ENCODE results near the gene ZNF514. TPM values are rescaled to one million over a fixed set of nuclear protein-coding genes. Genes with fewer than 3 reads are reported as not detected.
"Not testable (repeated sequence)": the region's sequence is repeated elsewhere in the genome, so short reads cannot be mapped to it uniquely, and the experiment has no call there.

The ZNF514 gene
- 5.8 TPM for polyA plus RNA-seq (2013, experiment 1 of 2)
- polyA plus RNA-seq (2013, experiment 2 of 2) = 7.2 TPM

GRCh38 chr2:95159690-95160449 lies at the start of gene ZNF514:
Gene ZNF514 (minus strand): TSS chr2:95159848. CDS start chr2:95153253, 6,595 bp downstream.
- 9% methylated on average over 64 of the region's 64 CpGs for WGBS
- Histone ChIP-seq H3K4me3 (ENCODE audit: low read length) (peak within 1 kb of the TSS; percentile 97), H3K36me3 (ENCODE audit: insufficient read depth, low read length) (peaks cover 17% of the 10 kb centered on the region), H3K27me3 (ENCODE audit: insufficient read depth, low read length) (peaks cover 22% of the 10 kb centered on the region), H3K9me3 (ENCODE audit: insufficient read depth, low read depth, low read length) (no peaks in the 10 kb centered on the region), H3K27ac (ENCODE audit: low read depth, low read length) (no peak within 1 kb of the TSS), H3K9ac (ENCODE audit: low read depth, low read length) (peak within 1 kb of the TSS; percentile 76), H3K4me1 (ENCODE audit: insufficient read depth, low read length) (peaks cover 3% of the 10 kb centered on the region; the same call in 1 of the 2 replicates)

GRCh38 chr2:95208106-95208505 lies 48.5 kb upstream of the ZNF514 start:
- Histone ChIP-seq H3K4me3 (ENCODE audit: low read length) (peak overlapping the region; percentile 83), H3K27me3 (ENCODE audit: insufficient read depth, low read length) (peaks cover 14% of the 10 kb centered on the region), H3K9me3 (ENCODE audit: insufficient read depth, low read depth, low read length) (peaks cover 36% of the 10 kb centered on the region), H3K9ac (ENCODE audit: low read depth, low read length) (peak overlapping the region; percentile 86), H3K27ac (ENCODE audit: low read depth, low read length) (no peak overlapping the region), H3K4me1 (ENCODE audit: insufficient read depth, low read length) (peaks cover 9% of the 10 kb centered on the region), H3K36me3 (ENCODE audit: insufficient read depth, low read length) (peaks cover 42% of the 10 kb centered on the region)
- WGBS = 75% methylated on average over 5 of the region's 6 CpGs

GRCh38 chr2:95207111-95207961 lies 47.7 kb upstream of the ZNF514 start, which contains the start of gene ZNF892:
Gene ZNF892 (plus strand): TSS chr2:95207521. CDS start chr2:95207816, 295 bp downstream.
- Histone ChIP-seq H3K4me1 (ENCODE audit: insufficient read depth, low read length) (peaks cover 9% of the 10 kb centered on the region), H3K9me3 (ENCODE audit: insufficient read depth, low read depth, low read length) (peaks cover 28% of the 10 kb centered on the region), H3K27me3 (ENCODE audit: insufficient read depth, low read length) (peaks cover 14% of the 10 kb centered on the region), H3K36me3 (ENCODE audit: insufficient read depth, low read length) (peaks cover 34% of the 10 kb centered on the region), H3K27ac (ENCODE audit: low read depth, low read length) (peak within 1 kb of the TSS; percentile 82), H3K4me3 (ENCODE audit: low read length) (peak within 1 kb of the TSS; percentile 83), H3K9ac (ENCODE audit: low read depth, low read length) (peak within 1 kb of the TSS; percentile 86)
- under 1% methylated on average over 74 of the region's 74 CpGs for WGBS

- Histone ChIP-seq H3K27ac (ENCODE audit: low read depth, low read length) (no peak overlapping the region), H3K27me3 (ENCODE audit: insufficient read depth, low read length) (peaks cover 14% of the 10 kb centered on the region), H3K4me1 (ENCODE audit: insufficient read depth, low read length) (peaks cover 9% of the 10 kb centered on the region), H3K4me3 (ENCODE audit: low read length) (peak overlapping the region; percentile 83), H3K9me3 (ENCODE audit: insufficient read depth, low read depth, low read length) (peaks cover 16% of the 10 kb centered on the region; the same call in 1 of the 2 replicates), H3K36me3 (ENCODE audit: insufficient read depth, low read length) (peaks cover 22% of the 10 kb centered on the region), H3K9ac (ENCODE audit: low read depth, low read length) (no peak overlapping the region)
- WGBS = 6% methylated on average over 10 of the region's 10 CpGs
These were observed 46.4 kb upstream of the ZNF514 start for GRCh38 chr2:95206096-95206495.

- peaks cover 14% of the 10 kb centered on the region for H3K27me3 ChIP-seq (ENCODE audit: insufficient read depth, low read length)
- H3K36me3 ChIP-seq (ENCODE audit: insufficient read depth, low read length) = peaks cover 8% of the 10 kb centered on the region
- H3K9ac ChIP-seq (ENCODE audit: low read depth, low read length) = no peak overlapping the region
- H3K4me1 ChIP-seq (ENCODE audit: insufficient read depth, low read length) = peaks cover 9% of the 10 kb centered on the region
- 85% methylated on average over 1 of the region's 2 CpGs for WGBS
- H3K27ac ChIP-seq (ENCODE audit: low read depth, low read length) = no peak overlapping the region
- H3K9me3 ChIP-seq (ENCODE audit: insufficient read depth, low read depth, low read length) = peaks cover 3% of the 10 kb centered on the region; the same call in 1 of the 2 replicates
- no peak overlapping the region for H3K4me3 ChIP-seq (ENCODE audit: low read length)
These were observed 44.7 kb upstream of the ZNF514 start for GRCh38 chr2:95204396-95204795.

- Histone ChIP-seq H3K4me3 (ENCODE audit: low read length) (no peak overlapping the region), H3K9me3 (ENCODE audit: insufficient read depth, low read depth, low read length) (no peaks in the 10 kb centered on the region; the same call in 1 of the 2 replicates), H3K36me3 (ENCODE audit: insufficient read depth, low read length) (peaks cover 5% of the 10 kb centered on the region), H3K9ac (ENCODE audit: low read depth, low read length) (no peak overlapping the region), H3K27me3 (ENCODE audit: insufficient read depth, low read length) (peaks cover 14% of the 10 kb centered on the region), H3K4me1 (ENCODE audit: insufficient read depth, low read length) (peaks cover 9% of the 10 kb centered on the region), H3K27ac (ENCODE audit: low read depth, low read length) (no peak overlapping the region)
- WGBS = 93% methylated on average over 4 of the region's 4 CpGs
These were observed 44.3 kb upstream of the ZNF514 start for GRCh38 chr2:95203911-95204310.

- 25% methylated on average over 12 of the region's 15 CpGs for WGBS
These were observed 33.3 kb upstream of the ZNF514 start for GRCh38 chr2:95192956-95193355.

GRCh38 chr2:95185973-95186372 lies 26.3 kb upstream of the ZNF514 start:
- Histone ChIP-seq H3K4me3 (ENCODE audit: low read length) (no peak overlapping the region), H3K27me3 (ENCODE audit: insufficient read depth, low read length) (no peaks in the 10 kb centered on the region), H3K27ac (ENCODE audit: low read depth, low read length) (no peak overlapping the region), H3K4me1 (ENCODE audit: insufficient read depth, low read length) (no peaks in the 10 kb centered on the region), H3K36me3 (ENCODE audit: insufficient read depth, low read length) (peaks cover 16% of the 10 kb centered on the region), H3K9ac (ENCODE audit: low read depth, low read length) (no peak overlapping the region), H3K9me3 (ENCODE audit: insufficient read depth, low read depth, low read length) (no peaks in the 10 kb centered on the region)
- 82% methylated on average over 1 of the region's 2 CpGs for WGBS

More at GRCh38 chr2:95192956-95193355, 33.3 kb upstream of the ZNF514 start:
- not testable (repeated sequence) for H3K36me3 ChIP-seq (ENCODE audit: insufficient read depth, low read length); H3K27me3 ChIP-seq (ENCODE audit: insufficient read depth, low read length); H3K27ac ChIP-seq (ENCODE audit: low read depth, low read length); H3K4me3 ChIP-seq (ENCODE audit: low read length); H3K9ac ChIP-seq (ENCODE audit: low read depth, low read length); H3K4me1 ChIP-seq (ENCODE audit: insufficient read depth, low read length); H3K9me3 ChIP-seq (ENCODE audit: insufficient read depth, low read depth, low read length)

GRCh38 chr2:95185197-95185596 lies 25.5 kb upstream of the ZNF514 start:
- Histone ChIP-seq H3K36me3 (ENCODE audit: insufficient read depth, low read length) (peaks cover 20% of the 10 kb centered on the region), H3K4me3 (ENCODE audit: low read length) (no peak overlapping the region), H3K27me3 (ENCODE audit: insufficient read depth, low read length) (no peaks in the 10 kb centered on the region), H3K27ac (ENCODE audit: low read depth, low read length) (no peak overlapping the region), H3K9me3 (ENCODE audit: insufficient read depth, low read depth, low read length) (no peaks in the 10 kb centered on the region), H3K9ac (ENCODE audit: low read depth, low read length) (no peak overlapping the region), H3K4me1 (ENCODE audit: insufficient read depth, low read length) (no peaks in the 10 kb centered on the region)
- WGBS = over 99% methylated on average over 3 of the region's 3 CpGs

- Histone ChIP-seq H3K4me1 (ENCODE audit: insufficient read depth, low read length) (no peaks in the 10 kb centered on the region), H3K4me3 (ENCODE audit: low read length) (no peak overlapping the region), H3K27ac (ENCODE audit: low read depth, low read length) (no peak overlapping the region), H3K27me3 (ENCODE audit: insufficient read depth, low read length) (no peaks in the 10 kb centered on the region), H3K9me3 (ENCODE audit: insufficient read depth, low read depth, low read length) (no peaks in the 10 kb centered on the region), H3K36me3 (ENCODE audit: insufficient read depth, low read length) (peaks cover 20% of the 10 kb centered on the region), H3K9ac (ENCODE audit: low read depth, low read length) (no peak overlapping the region)
- 97% methylated on average over 18 of the region's 18 CpGs for WGBS
These were observed 22.1 kb upstream of the ZNF514 start for GRCh38 chr2:95181774-95182173.

- Histone ChIP-seq H3K4me1 (ENCODE audit: insufficient read depth, low read length) (no peaks in the 10 kb centered on the region), H3K9ac (ENCODE audit: low read depth, low read length) (no peak overlapping the region), H3K27ac (ENCODE audit: low read depth, low read length) (no peak overlapping the region), H3K4me3 (ENCODE audit: low read length) (no peak overlapping the region), H3K9me3 (ENCODE audit: insufficient read depth, low read depth, low read length) (no peaks in the 10 kb centered on the region), H3K27me3 (ENCODE audit: insufficient read depth, low read length) (no peaks in the 10 kb centered on the region), H3K36me3 (ENCODE audit: insufficient read depth, low read length) (peaks cover 20% of the 10 kb centered on the region)
- WGBS = 97% methylated on average over 7 of the region's 7 CpGs
These were observed 19.8 kb upstream of the ZNF514 start for GRCh38 chr2:95179451-95179850.
